ENCODE measurements around the gene PLD5. TPM values are rescaled to one million over a fixed set of nuclear protein-coding genes. Genes with fewer than 3 reads are reported as not detected.

Gene PLD5
- total and polyA plus RNA-seq, 2 donors (not counting 3 experiments of a cell fraction or from before 2014, with no cell fraction given) = not detected

DNA sequence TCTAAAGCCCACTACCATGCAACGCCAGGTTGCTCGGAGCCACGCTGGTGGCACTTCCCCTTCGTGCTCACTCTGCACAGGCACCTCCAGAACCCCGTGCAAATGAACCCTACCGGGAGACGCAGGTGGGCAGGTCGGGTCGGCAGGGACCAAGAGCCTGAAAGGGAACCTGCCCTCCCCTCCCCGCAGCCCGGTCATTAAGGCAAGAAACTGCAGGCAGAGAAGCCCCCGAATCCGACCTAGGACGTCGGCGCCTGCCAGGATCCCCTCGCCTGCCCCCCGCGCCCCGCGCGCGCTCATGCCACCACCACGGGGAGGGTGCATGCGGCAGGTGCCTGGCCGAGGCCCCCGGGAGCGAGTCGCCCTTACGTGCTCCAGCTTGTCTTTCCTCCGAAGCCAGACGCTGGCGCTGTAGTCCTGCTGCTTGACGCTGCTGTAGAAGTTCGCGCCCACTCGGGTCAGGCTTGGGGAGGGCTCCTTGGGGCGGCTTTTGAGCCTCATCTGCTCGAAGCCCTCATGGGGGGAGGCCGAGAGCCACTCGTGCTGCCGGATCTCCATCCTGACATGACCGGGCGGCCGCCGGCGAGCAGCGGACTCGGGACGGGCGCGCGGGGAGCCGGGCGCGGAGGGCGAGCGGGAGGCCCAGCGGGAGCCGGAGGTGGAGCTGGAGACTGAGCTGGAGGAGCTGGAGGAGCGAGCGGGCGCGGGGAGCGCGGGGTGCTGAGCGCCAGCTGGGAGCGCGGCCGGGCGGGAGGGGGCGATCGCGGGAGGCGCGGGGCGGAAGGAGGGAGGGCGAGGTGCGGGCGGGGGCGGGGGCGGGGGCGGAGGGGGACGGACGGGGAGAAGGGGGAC is 552 bp downstream of the PLD5 start:
- peak overlapping the region; percentile 16 for H2AFZ ChIP-seq (ENCODE audit: low read depth, low read length)
- intact Hi-C loops (cut with micrococcal nuclease) = no loop called here

More for the DNA sequence above, 552 bp downstream of the PLD5 start:
- peak; percentile 3 for DNase-seq (ENCODE audit: low read depth, low spot score)
- no peaks in the 10 kb centered on the region for H4K20me1 ChIP-seq (replicated peaks; ENCODE audit: control insufficient read depth, extremely low read depth, insufficient read depth, low read length)
- no peaks in the 10 kb centered on the region for H3K9me3 ChIP-seq (replicated peaks; ENCODE audit: control insufficient read depth, insufficient read depth, low read length)
- no peaks in the 10 kb centered on the region for H3K9me1 ChIP-seq (replicated peaks; ENCODE audit: control insufficient read depth, extremely low read depth, insufficient read depth, low read length)
- no peak overlapping the region for H3K4me2 ChIP-seq (ENCODE audit: insufficient read depth, low read length)
- H3K4me3 ChIP-seq (replicated peaks in 1 of 3; ENCODE audit: insufficient read depth in 1 of 3, low read depth in 1 of 3, low read length in 3 of 3) = no peak overlapping the region
- no peak for FAIRE-seq
- no TSS peak for BruUV-seq (replicated peaks)
- H3K4me1 ChIP-seq (ENCODE audit: control insufficient read depth, extremely low read depth, insufficient read depth, low read length) = no peaks in the 10 kb centered on the region
- no peaks in the 10 kb centered on the region for H3K79me2 ChIP-seq (ENCODE audit: control insufficient read depth, insufficient read depth, low read length)
- TF ChIP-seq EZH2 (IDR thresholded peaks at IDR 0.05; ENCODE audit: borderline replicate concordance, low read depth, low read length, severe bottlenecking) = peak; percentile 67
- no peak for TF ChIP-seq CTCF (IDR thresholded peaks at IDR 0.05; ENCODE audit: extremely low read depth in 1 of 2, insufficient read depth in 1 of 2, low read depth in 1 of 2, low read length in 2 of 2)
- no peak overlapping the region for H3K9ac ChIP-seq (replicated peaks; ENCODE audit: extremely low read depth, insufficient read depth, low read length)
- POLR2A ChIA-PET = no interaction called here
- peaks cover 27 to 29% of the 10 kb centered on the region in 2 experiments for H3K27me3 ChIP-seq (ENCODE audit: control insufficient read depth in 2 of 2, insufficient read depth in 2 of 2, low read length in 2 of 2)
- H3K36me3 ChIP-seq (ENCODE audit: control insufficient read depth in 2 of 2, extremely low read depth in 1 of 2, insufficient read depth in 2 of 2, low read length in 2 of 2) = no peaks in the 10 kb centered on the region
- no peak overlapping the region for H3K27ac ChIP-seq (ENCODE audit: insufficient read depth, low read depth, low read length)
- dilution Hi-C loops (cut with MboI; ENCODE audit: extremely low pct_ligation_motif_present, low sequenced_read_pairs) = no loop called here
- CTCF ChIA-PET = no interaction called here

Data from endothelial cell of umbilical vein (primary cell).